ENCODE data around the gene DLX6. TPM values are rescaled to one million over a fixed set of nuclear protein-coding genes. Genes with fewer than 3 reads are reported as not detected.
A peak's percentile ranks its signal among the peaks of the same experiment; 100 is the strongest.

The DLX6 gene
- total RNA-seq, 1 donor: 1.1 TPM

GRCh38 chr7:96997512-96998032, 7.8 kb upstream of the DLX6 start:
- Histone ChIP-seq H3K9me3 (ENCODE audit: low read depth, low read length) (no peaks in the 10 kb centered on the region), H3K27me3 (ENCODE audit: insufficient read depth, low read length) (no peaks in the 10 kb centered on the region), H3K36me3 (ENCODE audit: insufficient read depth, low read length) (no peaks in the 10 kb centered on the region), H3K4me1 (ENCODE audit: insufficient read depth, low read length) (no peaks in the 10 kb centered on the region), H2AFZ (ENCODE audit: low read length) (no peak overlapping the region), H4K20me1 (ENCODE audit: insufficient read depth, low read length) (no peaks in the 10 kb centered on the region), H3K4me2 (ENCODE audit: insufficient read depth, low read length) (no peak overlapping the region), H3K79me2 (ENCODE audit: insufficient read depth, low read length) (no peaks in the 10 kb centered on the region), H3K27ac (ENCODE audit: low read depth, low read length) (no peak overlapping the region), H3K4me3 (ENCODE audit: insufficient read depth, low read length) (no peak overlapping the region)
- DNase-seq (ENCODE audit: insufficient read length, low spot score, missing footprints): no peak
- TF ChIP-seq, protein P1, sequence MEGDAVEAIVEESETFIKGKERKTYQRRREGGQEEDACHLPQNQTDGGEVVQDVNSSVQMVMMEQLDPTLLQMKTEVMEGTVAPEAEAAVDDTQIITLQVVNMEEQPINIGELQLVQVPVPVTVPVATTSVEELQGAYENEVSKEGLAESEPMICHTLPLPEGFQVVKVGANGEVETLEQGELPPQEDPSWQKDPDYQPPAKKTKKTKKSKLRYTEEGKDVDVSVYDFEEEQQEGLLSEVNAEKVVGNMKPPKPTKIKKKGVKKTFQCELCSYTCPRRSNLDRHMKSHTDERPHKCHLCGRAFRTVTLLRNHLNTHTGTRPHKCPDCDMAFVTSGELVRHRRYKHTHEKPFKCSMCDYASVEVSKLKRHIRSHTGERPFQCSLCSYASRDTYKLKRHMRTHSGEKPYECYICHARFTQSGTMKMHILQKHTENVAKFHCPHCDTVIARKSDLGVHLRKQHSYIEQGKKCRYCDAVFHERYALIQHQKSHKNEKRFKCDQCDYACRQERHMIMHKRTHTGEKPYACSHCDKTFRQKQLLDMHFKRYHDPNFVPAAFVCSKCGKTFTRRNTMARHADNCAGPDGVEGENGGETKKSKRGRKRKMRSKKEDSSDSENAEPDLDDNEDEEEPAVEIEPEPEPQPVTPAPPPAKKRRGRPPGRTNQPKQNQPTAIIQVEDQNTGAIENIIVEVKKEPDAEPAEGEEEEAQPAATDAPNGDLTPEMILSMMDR (IDR thresholded peaks at IDR 0.05; ENCODE audit: extremely low read depth, low read depth, low read length): no peak

- Histone ChIP-seq H3K4me1 (ENCODE audit: insufficient read depth, low read length) (no peaks in the 10 kb centered on the region), H3K79me2 (ENCODE audit: insufficient read depth, low read length) (no peaks in the 10 kb centered on the region), H3K27me3 (ENCODE audit: insufficient read depth, low read length) (no peaks in the 10 kb centered on the region), H3K4me2 (ENCODE audit: insufficient read depth, low read length) (no peak overlapping the region), H3K4me3 (ENCODE audit: insufficient read depth, low read length) (no peak overlapping the region), H2AFZ (ENCODE audit: low read length) (no peak overlapping the region), H3K27ac (ENCODE audit: low read depth, low read length) (no peak overlapping the region), H4K20me1 (ENCODE audit: insufficient read depth, low read length) (no peaks in the 10 kb centered on the region), H3K36me3 (ENCODE audit: insufficient read depth, low read length) (no peaks in the 10 kb centered on the region), H3K9me3 (ENCODE audit: low read depth, low read length) (no peaks in the 10 kb centered on the region)
- TF ChIP-seq, protein P1 (IDR thresholded peaks at IDR 0.05; ENCODE audit: extremely low read depth, low read depth, low read length): no peak
- no peak for DNase-seq (ENCODE audit: insufficient read length, low spot score, missing footprints)
These were observed 7.0 kb upstream of the DLX6 start for GRCh38 chr7:96998333-96998732.

DNA sequence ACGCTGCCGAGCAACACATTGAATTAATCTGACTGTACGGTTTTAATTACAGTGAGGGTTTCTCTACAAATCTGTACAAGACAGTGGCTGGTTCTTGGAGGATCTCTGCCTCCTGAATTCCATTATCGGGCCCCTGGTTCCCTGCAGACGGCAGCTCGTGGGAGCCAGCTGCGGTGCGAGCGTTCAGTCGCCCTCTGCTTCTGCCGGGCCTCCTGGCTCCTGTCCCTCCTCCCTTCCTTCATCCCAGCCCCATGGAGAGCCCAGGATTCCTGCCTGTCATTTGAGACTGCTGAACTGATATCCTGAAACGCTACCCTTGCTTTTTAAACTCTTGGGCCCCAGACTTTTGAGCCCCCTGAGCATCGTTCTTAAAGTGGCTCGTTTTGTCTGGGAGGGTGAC, 6.6 kb upstream of the DLX6 start:
- H3K4me3 ChIP-seq (ENCODE audit: insufficient read depth, low read length): no peak overlapping the region
- H4K20me1 ChIP-seq (ENCODE audit: insufficient read depth, low read length): no peaks in the 10 kb centered on the region
- no peaks in the 10 kb centered on the region for H3K9me3 ChIP-seq (ENCODE audit: low read depth, low read length)
- no peak overlapping the region for H3K27ac ChIP-seq (ENCODE audit: low read depth, low read length)
- no peaks in the 10 kb centered on the region for H3K79me2 ChIP-seq (ENCODE audit: insufficient read depth, low read length)
- no peaks in the 10 kb centered on the region for H3K27me3 ChIP-seq (ENCODE audit: insufficient read depth, low read length)
- no peak overlapping the region for H2AFZ ChIP-seq (ENCODE audit: low read length)
- TF ChIP-seq, protein P1 (IDR thresholded peaks at IDR 0.05; ENCODE audit: extremely low read depth, low read depth, low read length): no peak
- H3K36me3 ChIP-seq (ENCODE audit: insufficient read depth, low read length): no peaks in the 10 kb centered on the region
- peak; percentile 84 for DNase-seq (ENCODE audit: insufficient read length, low spot score, missing footprints)
- H3K4me1 ChIP-seq (ENCODE audit: insufficient read depth, low read length): no peaks in the 10 kb centered on the region
- H3K4me2 ChIP-seq (ENCODE audit: insufficient read depth, low read length): no peak overlapping the region

DNA sequence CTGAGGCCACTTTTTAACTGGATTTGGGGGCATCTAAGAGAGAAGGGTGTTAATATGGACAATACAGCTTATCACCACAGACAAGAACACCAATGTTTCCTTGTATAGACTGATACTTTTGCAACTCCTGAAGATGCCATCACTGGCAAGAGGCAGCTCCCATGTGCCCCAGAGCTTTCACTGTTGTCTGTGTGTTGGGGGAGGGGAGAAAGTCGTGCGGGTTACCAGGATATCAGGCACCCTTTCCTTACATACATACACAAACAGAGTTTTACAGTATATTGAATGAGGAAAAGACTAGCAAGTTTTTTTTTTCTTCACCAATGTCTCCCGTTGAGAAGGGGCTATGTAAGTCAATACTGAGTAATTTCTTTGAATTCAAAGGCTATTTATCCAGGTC, 4.1 kb upstream of the DLX6 start:
- Histone ChIP-seq H3K36me3 (ENCODE audit: insufficient read depth, low read length) (no peaks in the 10 kb centered on the region), H3K4me2 (ENCODE audit: insufficient read depth, low read length) (no peak overlapping the region), H3K79me2 (ENCODE audit: insufficient read depth, low read length) (no peaks in the 10 kb centered on the region), H3K27ac (ENCODE audit: low read depth, low read length) (no peak overlapping the region), H3K4me3 (ENCODE audit: insufficient read depth, low read length) (no peak overlapping the region), H4K20me1 (ENCODE audit: insufficient read depth, low read length) (no peaks in the 10 kb centered on the region), H3K9me3 (ENCODE audit: low read depth, low read length) (no peaks in the 10 kb centered on the region), H3K27me3 (ENCODE audit: insufficient read depth, low read length) (no peaks in the 10 kb centered on the region), H2AFZ (ENCODE audit: low read length) (no peak overlapping the region), H3K4me1 (ENCODE audit: insufficient read depth, low read length) (peaks cover 3% of the 10 kb centered on the region)
- DNase-seq (ENCODE audit: insufficient read length, low spot score, missing footprints): no peak
- TF ChIP-seq, protein P1 (IDR thresholded peaks at IDR 0.05; ENCODE audit: extremely low read depth, low read depth, low read length): no peak

All from osteoblast (primary cell).